HG03520 (cell line): Measurements from ENCODE around the gene ASAP3.
"Not testable (repeated sequence)": the region's sequence is repeated elsewhere in the genome, so short reads cannot be mapped to it uniquely, and the experiment has no call there.

Experiments used
- ATAC-seq: cut with Tn5 transposase; IDR thresholded peaks from one replicate; pipeline ENCODE4 v1.9.1; 2021; ENCODE audit warnings: mild to moderate bottlenecking, moderate library complexity; ENCODE audit not compliant: unreplicated experiment

Gene ASAP3

DNA sequence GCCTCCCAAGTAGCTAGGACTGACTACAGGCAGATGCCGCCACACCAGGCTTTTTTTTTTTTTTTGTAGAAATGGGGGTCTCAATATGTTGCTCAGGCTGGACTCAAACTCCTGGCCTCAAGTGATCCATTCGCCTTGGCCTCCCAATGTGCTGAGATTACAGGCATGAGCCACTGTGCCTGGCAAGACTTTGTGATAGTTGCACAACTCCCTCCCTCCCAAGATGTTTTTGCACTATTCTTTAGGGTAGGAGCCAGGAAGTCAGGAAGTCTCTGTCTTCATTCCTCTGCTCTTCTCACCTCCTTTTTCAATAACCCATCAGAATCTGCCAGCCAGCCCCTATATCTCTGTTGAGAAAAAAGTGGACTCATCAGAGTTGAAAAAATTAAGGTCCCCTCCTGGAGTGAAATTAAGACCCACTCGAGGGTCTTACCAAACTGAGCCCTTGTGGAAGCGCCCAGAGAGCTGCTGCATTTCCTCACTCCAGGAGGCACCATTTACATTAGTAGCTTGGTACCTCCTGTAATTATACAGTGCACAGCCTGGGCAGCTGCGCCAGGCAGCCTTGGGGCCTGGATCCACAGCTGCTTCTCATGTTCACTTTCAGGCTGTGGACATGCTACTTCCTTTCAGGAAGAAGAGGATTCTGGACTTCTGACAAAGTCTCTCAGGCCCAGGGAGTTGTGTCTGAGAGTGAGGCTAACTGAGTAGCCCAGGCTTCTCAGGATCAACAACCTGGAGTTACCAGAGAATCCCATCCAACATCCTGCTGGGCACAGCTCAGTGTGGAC, 83.5 kb downstream of the ASAP3 start:
- ATAC-seq = no peak

DNA sequence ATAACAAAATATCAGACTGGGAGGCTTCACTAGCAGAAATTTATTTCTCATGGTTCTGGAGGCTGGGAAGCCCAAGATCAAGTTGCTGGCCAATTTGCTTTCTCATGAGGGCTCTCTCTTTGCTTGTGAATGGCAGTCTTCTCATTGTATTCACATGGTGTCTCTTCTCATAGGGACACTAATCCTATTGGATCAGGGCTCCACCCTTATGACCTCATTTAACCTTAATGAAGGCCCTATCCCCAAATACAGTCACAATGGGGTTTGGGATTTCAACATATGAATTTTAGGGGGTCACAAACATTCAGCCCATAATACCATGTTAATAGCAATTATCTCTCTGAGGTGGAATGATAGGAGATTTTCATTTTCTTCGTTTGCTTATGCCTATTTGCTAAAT, 84.8 kb downstream of the ASAP3 start:
- no peak for ATAC-seq

DNA sequence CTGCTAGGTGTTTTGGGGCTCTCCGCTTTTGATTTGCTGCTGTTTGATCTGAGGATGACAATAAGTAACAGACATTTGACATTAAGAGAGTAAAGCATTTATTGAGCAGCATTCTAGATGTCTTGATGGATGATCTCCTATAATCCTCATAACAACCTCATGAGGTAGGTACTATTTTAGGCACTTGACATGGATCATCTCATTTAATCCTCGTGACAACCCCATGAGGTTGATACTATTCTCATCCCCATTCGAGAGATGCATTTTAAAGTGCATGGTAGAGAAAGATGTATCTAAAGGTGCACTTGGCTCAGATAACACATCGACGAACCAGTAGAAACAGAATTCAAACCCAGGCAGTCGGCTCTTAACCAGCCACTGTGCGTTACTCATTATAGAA, 86.1 kb downstream of the ASAP3 start:
- ATAC-seq = no peak

DNA sequence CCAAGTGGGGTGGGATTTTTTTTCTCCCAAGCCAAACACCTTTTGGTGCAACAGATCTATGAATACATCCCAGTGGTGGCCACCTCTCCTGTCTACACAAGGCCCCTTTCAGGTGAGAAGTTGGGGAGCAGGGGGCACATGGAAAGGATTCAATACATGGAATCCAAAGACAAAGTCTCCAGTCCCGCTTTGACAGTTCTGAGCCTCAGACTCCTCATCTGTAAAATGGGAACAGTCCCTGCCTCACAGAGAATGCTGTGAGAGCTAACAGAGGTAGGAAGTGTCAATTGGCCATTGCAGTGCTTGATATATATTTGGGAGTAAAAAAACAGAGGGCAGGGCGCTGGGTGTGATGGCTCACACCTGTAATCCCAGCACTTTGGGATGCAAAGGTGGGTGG, 87.6 kb downstream of the ASAP3 start:
- no peak for ATAC-seq

DNA sequence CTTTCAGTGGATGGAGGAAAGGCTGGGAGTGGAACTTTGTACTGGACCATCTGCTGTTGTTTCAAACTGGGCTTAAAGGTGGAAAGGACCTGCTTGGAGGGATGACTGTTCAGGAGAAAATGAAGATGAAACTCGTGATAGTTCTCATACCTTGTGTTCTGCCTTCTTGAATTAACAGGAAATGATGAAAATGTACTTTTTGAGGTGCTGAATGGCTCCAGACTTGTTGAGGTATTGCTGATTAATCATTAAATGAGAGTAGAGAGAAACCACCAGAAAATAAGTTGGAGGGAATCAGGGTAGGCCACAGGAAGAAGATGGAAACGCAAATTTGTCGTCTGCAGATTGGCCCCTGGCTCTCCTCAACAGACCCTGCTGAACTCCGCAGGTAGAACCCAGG, 88.1 kb downstream of the ASAP3 start:
- no peak for ATAC-seq

DNA sequence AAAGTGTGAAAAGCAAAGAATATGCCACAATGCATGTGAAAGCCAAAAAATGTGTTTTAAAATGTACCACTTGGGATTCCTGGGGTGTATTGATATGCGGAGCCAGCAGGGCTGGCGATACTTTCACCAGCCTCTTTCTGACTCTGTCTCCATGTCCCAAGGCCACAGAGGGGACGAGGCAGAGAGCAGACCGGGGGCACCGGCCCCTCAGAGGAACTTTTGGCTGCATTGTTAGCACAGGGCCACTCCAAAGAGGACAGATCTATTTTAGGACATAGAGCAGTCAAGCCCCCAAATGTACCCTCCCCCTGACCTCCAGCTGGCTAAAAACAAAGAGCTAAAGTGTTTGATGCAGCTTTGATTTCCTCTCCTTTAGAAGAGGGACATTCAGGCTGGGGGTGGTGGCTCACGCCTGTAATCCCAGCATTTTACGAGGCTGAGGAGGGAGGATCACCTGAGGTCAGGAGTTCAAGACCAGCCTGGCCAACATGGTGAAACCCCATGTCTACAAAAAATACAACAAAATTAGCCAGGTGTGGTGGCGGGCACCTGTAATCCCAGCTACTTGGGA, 88.7 kb downstream of the ASAP3 start:
- ATAC-seq = no peak

DNA sequence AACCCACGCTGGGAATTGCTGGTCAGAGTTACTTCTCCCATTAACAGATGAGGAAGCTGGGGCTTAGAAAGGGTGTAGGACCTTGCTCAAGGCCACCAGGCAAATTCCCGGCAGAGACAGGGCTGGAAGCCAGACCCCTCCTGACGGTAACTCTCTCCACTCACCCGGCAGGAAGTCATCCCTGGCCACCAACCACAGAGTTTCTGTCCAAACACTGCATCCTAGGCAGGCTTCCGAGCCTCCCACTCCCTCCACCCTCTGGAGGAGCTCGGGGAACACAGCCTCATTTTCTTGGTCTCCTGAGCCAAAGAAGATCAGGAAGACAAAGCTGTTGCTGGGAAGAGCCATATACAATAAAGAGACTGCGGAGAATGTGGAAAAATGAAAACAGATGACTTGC, 89.3 kb downstream of the ASAP3 start:
- no peak for ATAC-seq

DNA sequence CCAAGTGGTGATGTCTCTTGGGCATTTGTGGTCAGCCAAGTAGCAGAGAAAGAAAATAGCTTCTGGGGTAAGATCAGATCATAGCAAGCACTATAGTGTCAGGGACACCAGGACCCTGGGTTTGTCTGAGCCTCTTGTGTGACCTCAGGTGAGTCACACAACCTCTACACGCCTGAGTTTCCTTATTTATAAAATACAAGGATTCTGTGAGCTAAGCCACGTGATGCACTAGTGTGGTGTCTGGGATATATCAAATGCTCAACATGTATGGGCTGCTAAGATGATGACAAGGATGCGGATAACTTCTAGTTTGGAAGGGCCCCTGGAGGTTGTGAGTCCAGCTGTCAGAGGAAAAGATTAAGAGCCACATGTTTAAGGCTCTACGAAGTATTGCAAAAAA, 89.8 kb downstream of the ASAP3 start:
- no peak for ATAC-seq

DNA sequence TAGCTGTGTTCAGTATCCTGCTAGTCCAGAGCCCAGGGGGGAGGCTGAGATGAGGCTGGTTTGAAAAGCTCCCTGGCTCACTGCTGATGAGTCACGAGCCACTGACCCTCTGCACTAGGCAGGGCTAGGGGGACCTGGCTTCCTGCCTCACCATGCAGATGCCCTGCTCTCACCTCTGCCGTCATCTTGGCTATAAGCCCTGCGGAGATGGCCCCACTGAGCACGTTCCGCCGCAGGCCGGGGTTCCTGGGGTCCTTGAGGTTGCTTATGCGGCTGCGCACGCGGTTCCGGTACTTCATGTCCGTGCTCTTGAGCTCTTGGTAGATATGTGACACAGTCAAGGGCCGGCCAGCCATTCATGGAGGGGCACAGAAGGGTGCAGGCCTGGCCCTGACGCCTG, 90.3 kb downstream of the ASAP3 start:
- no peak for ATAC-seq

DNA sequence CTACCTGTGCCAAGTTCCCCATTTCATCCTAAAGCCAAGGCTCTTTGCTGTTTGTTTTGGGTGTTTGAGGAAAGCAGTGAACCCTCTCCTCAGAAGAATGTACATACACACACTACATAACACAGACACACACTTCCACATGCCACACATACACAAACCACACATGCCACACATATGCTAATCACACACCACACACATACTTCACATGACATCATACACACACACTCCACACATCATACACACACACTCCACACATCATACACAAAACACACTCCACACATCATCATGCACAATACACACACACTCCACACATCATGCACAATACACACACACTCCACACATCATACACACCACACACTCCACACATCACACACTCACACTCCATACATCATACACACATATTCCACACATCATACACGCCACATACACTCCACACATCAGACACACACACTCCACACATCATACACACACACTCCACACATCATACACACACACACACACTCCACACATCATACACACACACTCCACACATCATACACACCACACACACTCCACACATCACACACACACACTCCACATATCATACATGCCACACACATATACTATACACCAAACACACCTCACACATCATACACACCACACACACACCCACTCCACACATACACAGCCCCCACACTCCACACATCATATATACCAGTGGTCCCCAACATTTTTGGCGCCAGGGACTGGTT, 91.7 kb downstream of the ASAP3 start:
- no peak for ATAC-seq

DNA sequence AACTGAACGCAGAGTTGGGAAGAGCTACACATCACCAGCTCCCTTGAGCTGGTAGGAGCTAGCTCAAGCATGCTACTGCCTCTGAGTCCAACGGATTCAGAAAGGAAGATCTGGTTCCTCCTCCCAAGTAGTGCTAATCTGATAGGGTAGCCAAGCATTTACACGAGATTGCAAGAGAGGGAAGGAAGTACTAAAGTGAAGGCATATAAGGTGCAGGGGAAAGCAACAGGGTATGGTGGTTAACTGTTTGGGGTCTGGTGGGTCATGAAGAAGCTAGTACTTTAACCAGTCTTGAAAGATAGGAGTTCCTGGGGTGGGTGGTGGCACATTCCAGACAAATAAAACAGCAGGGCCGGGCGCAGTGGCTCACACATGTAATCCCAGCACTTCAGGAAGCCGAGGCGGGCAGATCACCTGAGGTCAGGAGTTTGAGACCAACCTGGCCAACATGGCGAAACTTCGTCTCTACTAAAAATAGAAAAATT, 94.1 kb downstream of the ASAP3 start:
- ATAC-seq = no peak

DNA sequence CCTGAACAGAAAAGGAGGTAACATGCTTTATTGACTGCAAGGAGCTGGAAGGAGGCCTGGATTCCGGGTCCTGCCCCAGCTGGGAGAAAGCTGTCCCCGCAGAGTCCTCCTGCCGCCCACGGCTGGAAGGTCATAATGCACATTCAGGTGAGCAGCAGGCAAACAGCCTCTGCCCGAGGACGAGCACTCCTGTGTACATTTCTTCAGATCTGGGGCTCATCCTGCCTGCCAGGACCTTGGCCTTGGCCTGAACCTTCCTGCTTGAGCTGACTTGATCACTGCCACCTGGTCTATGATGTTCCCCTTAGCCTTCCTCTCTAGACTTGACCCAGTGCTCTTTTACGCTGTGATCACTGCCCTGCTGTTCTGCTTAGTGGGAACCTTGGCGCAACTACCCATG, 96.5 kb downstream of the ASAP3 start:
- ATAC-seq = no peak

DNA sequence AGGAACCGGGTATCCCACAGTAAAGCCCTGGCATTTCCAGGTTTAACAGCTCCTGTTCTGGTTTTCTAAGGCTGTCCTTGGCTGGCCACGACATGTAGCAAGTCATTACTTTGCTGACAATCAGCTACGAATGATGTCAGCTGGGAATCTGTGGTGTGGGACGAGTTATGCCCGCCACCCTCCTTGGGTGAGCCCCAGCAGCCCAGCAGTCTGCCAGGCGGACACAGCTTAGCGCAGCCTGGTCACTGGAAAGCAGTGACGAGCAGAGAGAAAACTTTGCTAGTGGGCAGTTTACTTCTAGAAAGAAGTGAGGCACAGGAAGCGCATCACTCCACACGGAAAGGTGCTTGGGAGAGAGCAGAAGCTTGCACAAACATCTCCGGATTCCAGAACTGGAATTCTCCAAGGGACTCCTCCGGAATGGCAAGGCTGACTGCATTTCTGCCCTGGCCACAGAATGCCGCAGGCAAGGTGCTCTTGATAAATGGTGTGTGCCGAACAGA, 98.8 kb downstream of the ASAP3 start:
- no peak for ATAC-seq

DNA sequence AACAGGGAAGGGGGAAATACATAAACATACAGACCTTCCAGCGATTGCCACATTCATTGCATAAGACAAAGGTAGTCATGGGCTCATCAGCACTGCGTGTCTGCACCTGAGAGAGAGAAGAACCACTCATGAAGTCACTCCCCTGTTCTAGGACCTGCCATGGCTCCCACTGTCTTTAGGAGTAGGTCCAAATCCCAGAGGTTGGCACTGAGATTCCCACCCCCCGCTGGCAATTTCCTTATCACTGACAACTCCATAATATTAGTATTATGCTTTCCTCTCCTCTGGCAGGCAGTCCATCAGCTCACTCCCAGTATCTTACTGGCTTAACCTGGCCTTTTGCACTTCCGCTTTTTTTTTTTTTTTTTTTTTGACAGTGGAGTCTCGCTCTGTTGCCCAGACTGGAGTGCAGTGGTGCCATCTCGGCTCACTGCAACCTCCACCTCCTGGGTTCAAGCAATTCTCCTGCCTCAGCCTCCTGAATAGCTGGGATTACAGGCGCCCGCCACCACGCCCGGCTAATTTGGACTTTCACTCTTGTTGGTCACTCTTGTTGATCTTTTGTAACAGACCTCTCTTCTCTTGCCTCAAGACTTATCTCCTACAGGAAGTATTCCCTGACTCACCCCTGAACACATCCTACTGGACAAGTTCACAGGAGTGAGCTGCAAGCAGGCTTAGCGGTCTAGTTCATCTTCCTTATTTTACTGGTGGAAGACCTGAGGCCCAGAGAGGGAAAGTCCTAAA, 99.5 kb downstream of the ASAP3 start:
- ATAC-seq = no peak

DNA sequence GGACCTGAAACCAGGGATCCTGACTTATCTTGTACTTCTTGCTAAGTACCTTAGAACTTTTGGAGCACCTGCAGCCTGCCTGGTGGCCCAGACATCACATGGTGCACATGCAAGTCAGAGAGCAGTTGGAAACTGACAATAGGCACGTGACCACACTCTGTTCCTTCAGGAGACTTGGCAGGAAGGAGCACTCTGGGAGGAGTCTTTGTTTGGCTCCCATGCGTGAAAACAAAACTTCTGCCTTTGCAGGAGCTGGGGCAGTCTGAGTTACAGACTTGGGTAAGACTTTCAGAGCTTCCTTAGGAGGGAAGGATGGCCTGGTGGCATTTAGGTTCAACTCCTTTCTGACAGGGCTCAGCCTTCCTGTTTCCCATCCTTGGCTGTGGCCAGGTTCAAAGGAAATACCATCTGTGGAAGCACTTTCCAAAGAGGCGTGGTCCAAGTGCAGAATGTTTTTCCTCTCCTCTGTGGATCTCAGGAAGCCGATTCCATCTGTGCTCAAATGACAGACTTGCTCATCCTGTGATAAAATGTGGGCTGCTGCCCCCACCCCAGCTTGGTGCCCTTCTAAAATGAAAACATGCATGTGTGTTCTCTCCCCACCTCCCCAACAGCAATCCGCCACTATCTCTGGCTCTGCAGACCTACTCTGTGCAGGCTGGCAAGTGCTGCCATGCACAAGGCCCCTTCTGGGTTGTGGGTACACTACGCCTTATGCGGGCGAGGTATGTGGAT, 100.2 kb downstream of the ASAP3 start:
- no peak for ATAC-seq

DNA sequence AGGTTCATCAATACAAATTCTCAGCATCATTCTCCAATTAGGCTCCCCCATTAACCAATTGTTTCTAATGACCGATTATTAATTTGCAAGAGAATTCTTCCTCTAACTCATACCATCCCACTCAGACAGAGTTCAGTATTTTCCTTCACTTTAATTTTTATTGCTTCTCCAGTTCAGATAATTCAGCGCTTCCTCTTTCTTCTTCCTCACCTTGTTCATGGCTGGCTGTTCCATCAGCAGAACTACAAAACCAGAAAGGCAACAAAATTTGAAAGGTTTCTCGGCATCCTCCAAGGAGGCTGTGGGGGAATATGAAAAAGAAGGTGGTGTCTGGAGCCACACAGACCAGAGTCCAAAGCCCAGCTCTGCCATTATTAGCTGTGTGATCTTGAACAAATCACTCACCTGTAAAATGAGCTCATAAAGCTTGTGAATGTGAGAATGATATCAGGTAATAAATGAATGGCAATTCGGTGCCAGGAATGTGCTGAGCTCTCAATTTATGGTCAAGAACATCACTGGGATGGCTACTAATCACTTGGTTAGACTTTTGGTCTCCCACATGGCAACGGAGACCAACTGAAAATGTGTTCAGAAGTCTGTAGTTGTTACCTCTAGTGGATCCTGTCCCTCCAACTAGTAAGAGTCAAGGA, 102.6 kb downstream of the ASAP3 start:
- no peak for ATAC-seq

DNA sequence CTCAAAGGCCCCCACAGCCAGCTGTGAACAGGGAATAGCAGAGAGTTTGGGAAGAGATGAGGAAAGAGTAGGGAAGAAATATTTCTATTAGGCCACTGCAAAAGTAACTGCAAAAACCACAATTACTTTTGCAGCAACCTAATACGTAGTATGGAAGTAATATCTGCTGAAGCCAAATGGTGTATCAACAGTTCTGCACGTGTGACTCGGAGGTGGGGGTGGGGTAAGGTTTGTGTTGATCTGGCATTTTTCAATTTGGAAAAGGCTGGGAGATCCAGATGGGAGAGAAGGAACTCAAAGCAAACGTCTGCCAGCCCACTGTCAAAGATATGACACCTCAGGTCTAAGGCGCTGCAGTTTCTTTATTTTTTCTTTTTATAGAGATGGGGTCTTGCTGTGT, 103.3 kb downstream of the ASAP3 start:
- ATAC-seq = no peak

DNA sequence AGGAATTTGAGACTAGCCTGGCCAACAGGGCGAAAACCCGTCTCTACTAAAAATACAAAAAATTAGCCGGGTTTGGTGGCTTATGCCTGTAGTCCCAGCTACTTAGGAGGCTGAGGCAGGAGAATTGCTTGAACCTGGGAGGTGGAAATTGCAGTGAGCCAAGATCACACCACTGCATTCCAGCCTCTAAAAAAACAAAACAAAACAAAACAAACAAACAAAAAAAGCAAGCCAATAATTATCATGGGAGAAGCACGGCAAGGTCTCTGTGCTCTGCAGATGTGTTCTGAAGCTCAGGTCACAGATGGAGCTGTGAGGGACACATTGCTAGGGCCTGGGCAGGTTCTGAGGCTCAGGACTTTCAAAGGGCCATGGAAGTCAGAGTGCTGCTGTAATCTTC, 103.7 kb downstream of the ASAP3 start:
- ATAC-seq = not testable (repeated sequence)
